NOMO-1 treated with DMSO at 0.1 percent for 48 hours (cell line): ENCODE measurements around the gene LIMS2.

Experiments used
- DNase-seq: peaks from one replicate; lab custom pipeline; 2025; ENCODE audit not compliant: unreplicated experiment; lab: John Stamatoyannopoulos, UW

The LIMS2 gene

DNA sequence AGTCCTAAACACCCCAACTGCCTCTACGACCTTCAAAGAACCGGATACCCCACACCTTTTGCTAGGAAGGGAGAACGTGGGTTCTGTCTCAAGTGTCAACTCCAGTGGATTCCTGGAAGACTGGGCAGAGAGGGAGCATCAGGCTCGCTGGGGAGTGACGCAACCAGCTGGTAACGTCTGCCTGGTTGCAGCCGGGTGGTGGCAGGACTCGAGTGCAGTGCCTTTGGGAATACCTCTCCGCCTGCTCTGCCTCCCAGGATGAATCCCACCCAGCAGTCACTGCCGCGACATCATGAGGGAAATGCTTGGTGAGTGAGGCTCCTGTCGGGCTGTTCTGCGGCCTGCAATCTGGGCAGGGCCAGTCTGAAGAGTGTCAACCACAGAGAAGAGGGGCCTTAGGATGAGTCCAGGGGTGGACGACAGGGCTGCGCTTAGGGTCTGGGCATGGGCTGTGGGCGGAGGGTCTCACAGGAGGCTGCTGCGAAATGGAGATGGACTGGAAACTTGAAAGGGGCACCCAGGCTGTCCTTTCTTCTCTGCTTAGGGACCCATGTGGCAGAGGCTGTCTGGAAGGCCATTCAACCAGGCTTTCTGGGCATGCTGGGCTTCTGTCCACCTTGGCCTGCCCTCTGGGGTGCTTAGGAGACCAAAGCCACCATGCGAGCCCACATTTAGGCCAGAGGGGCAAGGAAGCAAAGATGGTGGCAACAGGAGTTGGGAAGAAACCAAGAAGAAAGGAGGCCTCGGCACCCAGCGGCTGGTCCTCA is 16.5 kb downstream of the LIMS2 start:
- no peak for DNase-seq

DNA sequence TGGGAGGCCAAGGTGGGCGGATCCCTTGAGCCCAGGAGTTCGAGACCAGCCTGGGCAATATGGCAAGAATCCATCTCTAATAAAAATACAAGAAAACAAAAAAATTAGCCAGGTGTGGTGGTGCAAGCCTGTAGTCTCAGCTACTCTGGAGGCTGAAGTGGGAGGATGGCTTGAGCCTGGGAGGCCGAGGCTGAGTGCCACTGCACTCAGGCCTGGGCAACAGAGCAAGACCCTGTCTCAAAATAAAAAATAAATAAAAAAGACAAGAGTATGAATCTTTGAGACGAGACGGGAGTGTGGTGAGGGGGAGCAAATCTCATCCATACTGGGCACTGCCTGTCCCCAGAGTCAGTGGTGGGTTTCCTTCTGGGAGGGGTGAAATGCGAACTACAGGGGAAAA is 17.2 kb downstream of the LIMS2 start:
- no peak for DNase-seq

DNA sequence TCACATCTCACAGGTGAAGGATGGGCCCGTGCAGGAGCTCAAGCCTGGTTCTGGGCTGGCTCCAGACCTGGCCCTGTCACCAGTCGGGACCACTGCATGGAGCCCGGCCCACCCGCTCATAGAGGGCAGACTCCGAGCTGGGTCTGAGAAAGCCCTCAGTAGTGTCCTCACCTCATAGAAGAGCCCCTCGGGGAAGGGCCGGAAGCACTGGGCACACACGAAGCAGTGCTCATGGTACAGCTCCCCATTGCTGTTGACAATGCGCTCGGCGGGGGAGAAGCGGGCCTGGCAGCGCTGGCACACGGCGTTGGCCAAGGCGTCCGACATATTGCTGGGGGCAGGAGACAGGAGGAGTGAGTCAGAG is 18.1 kb downstream of the LIMS2 start:
- DNase-seq = no peak

DNA sequence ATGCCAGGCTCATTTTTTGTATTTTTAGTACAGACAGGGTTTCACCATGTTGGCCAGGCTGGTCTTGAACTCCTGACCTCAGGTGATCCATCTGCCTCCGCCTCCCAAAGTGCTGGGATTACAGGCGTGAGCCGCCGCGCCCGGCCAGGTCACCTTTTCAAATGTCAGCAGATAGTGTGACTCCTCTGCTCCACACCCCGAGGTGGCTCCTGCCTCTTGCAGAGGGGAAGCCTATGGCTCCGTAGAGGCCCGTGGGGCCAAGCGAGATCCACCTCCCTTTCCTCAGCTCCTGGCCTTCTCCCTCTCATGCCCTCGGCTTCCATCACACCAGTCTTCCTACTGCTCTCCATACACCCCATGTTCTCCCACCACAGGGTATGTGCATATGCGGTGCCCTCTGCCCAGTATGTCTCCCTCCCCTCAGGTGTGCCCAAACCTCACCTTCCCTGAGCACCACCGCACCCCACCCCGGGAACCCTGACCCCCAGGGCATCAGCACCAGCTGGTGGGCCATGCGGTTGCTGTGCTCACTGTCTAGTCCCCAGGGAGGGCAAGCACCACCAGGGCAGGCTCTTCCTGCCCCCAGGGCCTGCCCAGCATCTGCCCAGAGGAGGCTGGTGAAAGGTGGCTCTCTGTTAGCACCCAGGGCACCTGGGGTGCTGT is 18.6 kb downstream of the LIMS2 start:
- no peak for DNase-seq

DNA sequence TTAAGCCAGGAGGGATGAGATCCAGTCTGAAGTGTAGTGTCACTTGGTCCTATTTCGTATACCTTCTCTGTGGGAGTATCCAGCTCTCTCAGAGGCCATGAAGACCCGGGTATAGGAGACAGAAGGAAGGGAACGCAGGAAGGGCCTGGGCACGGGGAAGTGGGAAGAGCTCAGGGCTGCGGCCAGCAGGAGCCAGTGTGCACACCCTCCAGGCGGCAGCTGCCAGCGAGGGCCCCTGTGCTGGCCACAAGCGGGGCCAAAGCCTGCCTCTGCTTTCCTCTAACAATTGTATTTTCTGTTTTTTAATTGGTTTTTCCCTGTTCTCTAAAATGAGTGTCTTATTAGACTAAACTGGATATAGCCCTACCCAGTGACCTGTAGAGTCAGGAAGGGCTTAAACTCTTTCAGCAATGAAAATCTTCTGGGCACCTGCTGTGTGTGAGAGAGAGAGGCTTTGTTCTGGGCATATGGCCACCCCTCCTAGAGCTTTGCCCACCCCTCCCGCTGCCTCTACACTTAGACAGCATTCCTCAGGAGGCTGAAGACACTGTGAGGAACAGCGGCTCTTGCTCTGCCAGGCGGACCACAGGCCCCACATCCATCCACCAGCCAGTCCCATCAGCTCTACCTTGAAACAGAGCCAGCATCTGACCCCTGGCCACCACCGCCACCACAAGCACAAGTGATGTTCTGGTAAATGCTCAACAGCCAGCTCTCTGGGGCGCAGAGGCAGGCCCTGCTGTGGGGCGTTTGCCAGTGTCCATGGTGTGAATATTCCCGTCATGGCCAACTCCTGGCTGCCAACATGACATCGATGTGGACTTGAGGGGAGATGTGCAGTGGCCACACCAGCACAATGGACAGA is 19.9 kb downstream of the LIMS2 start:
- no peak for DNase-seq

DNA sequence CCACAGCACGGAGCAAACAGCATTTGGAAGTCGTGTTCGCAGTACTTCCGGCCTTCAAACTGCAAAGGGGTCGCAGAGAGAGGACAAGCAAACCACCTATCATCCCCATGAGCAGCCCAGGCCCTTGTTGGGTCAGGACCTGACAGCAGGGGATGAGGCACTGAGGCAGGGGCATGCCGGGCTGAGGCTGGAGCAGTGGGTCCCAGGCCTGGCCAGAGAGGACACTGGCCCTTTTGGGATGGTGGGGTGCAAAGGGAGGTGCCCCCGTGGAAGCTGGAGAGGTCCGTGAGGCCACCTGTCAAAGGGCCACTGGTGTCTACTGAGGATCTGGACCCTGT is 20.5 kb downstream of the LIMS2 start:
- DNase-seq = no peak

DNA sequence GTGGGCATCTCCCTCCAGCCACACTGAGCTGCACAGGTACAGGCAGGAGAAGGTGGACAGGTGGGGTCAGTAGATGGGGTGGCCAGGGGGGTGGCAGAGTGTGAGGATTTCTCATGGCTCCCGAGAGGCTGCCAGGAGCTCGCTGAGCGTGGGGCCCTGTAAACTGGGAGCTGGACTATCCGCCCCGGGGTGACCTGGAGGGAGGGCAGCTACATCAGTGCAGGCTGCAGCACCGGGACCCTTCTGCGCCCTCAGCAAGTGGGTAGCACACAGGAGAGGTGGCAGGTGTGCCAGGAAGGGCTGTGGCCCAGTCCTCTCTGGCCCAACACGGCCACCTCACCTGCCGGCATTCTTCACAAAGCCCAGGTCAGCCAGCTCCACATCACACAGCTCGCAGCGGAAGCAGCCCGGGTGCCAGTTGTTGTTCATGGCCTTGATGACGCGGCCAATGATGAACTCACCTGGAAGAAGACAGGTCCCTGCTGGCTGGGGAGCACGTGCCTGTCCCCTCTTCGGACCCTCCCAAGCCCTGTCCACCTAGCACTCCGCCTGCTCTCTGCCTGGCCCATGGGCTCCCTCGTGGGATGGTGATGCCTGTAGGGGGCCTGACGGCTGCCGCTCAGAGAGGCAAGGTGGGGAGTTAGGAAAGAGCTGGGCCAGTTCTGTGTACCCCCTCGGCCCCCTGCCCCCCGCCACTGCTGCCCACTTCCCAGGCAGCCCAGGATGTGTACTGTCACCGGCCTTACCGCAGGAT is 21.1 kb downstream of the LIMS2 start:
- DNase-seq = no peak

DNA sequence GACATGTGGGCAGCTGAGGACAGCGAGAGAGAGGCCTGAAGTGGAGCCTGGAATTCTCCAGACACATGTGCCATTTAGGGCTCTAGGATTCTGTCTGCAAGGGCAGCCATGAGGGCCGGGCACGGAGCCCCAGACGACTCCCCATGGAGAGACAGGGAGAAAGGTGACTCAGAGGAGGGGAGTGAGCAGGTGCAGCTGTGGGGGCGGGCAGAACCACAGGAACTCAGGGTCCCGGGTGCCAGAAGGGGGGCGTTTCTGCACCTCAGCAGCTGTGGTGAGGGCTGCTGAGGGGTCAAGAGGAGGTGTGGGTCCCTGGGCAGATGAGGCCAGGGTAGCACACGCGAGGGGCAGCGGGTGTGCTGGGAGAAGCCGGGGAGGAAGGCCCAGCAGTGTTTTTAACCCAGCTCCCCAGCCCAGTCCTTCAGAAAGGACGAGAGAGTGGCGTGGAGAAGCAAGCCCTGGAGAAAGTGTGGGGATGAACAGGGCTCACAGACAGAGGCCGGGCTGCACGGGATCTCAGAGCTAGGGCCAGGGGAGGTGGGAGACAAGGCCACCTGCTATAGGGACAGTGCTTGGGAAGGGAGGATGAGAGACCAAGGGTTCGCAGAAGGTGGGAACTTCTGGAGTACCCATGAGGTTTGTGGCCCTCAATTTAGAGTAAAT is 21.8 kb downstream of the LIMS2 start:
- no peak for DNase-seq

DNA sequence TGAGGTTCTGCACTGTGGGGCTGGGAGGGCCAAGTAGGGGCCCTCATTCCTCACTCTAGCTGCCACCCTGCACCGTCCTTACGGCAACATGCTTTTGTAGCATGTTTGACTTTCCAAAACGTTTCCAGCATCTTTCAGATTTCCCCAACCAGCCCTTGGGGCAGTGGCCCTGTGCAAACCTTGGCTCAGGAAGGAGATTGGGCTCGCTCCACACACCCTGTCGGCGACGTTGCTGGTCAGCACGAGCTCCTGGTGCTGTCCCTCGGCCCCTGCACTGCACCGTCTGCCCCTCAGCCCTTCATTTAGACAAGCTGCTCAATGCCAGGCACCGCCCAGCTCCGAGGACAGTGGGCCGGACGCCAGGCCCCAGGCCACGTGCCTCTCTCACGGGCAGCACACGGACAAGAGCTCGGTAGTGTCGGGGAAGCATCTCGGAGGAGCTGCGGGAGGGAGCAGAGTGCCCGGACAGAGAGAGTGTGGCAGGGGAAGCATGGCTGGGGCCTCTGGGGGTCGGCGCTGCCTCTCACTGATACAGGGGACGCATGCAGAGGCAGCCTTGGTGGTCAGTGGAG is 22.5 kb downstream of the LIMS2 start:
- DNase-seq = no peak

DNA sequence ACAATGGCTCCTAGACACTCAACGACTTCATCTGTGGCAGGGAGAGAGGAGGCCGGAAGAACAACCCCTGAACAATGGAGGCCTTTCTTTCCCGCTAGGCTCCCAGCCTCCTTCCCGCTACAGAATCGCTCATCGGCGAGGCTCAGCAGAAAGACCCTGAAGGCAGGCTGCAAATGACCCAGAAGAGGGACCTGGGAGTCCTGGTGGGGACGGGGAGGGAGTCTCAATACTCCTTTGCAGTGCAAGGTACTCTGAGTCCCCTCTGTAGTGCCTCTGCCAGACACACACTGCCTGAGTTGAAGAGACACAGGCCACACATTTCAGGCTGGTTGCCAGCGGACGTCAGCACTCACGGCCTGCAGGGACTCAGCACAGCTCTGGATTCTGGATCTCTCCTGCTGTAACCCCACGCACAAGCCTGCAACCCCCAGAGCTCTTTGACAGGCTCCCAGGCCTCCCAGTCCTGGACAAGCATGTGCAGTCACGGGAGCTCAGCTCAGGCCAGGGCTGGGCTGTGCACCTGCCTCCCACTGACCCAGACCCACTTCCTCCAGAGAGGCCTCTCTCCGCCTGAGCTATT is 23.3 kb downstream of the LIMS2 start:
- DNase-seq = no peak

DNA sequence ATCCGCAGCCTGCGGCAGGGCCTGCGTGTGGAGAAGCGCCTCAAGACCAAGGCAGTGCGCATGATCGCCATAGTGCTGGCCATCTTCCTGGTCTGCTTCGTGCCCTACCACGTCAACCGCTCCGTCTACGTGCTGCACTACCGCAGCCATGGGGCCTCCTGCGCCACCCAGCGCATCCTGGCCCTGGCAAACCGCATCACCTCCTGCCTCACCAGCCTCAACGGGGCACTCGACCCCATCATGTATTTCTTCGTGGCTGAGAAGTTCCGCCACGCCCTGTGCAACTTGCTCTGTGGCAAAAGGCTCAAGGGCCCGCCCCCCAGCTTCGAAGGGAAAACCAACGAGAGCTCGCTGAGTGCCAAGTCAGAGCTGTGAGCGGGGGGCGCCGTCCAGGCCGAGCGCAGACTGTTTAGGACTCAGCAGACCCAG is 23.9 kb downstream of the LIMS2 start:
- DNase-seq = no peak

DNA sequence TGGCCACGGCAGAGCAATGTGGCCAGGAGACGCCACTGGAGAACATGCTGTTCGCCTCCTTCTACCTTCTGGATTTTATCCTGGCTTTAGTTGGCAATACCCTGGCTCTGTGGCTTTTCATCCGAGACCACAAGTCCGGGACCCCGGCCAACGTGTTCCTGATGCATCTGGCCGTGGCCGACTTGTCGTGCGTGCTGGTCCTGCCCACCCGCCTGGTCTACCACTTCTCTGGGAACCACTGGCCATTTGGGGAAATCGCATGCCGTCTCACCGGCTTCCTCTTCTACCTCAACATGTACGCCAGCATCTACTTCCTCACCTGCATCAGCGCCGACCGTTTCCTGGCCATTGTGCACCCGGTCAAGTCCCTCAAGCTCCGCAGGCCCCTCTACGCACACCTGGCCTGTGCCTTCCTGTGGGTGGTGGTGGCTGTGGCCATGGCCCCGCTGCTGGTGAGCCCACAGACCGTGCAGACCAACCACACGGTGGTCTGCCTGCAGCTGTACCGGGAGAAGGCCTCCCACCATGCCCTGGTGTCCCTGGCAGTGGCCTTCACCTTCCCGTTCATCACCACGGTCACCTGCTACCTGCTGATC is 24.4 kb downstream of the LIMS2 start:
- DNase-seq = no peak

DNA sequence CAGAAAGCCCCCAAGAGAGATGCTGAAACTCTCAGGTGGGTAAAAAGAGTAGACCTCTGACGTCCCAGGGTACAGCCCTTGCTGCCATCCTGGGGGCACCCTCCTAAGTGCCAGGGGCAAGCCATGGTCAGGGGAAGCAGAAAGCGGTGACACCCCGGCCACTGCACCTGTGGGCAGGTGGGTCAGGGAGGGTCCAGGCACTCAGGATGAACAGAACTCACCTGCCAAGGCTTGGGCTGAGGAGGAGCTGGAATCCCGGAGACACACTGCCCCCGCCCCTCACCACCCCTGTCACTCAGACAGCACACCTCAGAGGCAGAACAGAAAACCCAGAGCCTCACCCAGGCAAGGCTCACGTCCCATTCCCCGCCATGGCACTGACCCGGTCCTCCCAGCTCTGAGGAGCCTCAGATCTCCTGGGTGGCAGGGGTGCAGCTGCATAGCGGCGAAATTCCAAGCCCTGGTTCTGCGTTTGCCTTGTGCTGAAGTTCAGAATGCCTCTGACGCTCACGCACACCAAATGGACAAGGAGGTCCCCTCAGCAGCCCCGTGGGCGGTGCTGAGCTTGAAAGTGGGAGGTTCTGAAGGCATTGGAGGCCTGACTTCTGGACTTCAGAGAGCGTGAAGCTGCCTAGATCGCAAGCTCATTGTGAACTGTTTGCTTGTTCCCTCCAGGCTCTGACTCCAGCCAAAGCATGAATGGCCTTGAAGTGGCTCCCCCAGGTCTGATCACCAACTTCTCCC is 25.1 kb downstream of the LIMS2 start:
- no peak for DNase-seq

DNA sequence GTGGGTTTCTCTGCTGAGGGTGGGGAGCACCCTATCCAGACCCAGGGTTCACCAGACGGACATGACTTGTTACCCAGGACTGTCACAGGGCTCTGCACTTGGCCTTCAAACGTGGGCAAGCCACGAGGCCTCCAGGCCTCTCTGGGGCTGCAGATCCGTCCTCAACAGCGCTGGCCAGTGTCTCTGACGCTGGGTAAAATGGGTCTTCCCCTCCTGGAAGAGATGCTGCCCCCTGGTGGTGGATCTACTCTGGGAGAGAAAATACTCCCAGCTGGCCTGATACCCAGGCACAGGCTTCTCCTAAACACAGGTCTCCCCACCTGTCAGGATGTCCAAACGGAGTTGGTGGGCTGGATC is 25.7 kb downstream of the LIMS2 start:
- peak; percentile 47 for DNase-seq

DNA sequence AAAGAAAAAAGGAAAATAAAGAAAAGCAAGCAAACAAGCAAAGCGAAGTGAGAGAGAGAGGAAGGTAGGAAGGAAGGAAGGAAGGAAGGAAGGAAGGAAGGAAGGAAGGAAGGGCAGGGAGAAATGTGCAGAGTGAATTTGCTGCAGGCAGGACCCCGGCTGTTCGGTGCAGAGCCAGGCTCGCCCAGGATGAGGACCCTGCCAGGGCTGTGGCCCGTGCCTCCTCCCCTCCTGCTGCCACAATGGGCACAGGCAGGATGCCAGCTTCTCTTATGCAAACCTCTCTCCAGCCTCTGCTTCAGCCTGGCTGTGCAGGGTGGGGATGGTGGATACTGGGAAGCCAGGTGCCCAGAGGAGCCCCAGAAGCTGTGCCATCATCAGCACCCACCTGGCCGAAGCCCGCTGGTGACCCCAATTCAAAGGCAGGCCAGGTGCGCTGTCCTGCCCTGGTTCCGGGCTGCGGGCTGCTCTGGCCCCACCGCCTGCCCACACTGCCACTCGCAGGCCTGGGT is 26.2 kb downstream of the LIMS2 start:
- DNase-seq = no peak

DNA sequence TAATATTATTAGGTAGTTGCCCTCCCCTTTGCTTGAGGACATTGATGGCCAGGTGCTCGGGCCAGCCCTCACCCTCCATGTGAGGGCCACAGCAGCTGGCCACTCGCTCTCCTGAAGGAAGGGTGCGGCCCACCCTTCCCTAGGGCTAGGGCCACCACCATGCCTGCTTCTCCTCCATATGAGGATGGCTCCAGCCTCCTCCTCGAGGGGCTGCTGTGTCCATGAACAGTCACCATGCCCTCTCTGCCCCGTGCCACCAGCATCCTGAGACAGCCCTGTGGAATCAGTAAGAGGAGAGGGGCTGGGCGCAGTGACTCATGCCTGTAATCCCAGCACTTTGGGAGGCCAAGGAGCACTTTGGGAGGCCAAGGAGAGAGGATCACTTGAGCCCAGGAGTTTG is 27.0 kb downstream of the LIMS2 start:
- DNase-seq = no peak

DNA sequence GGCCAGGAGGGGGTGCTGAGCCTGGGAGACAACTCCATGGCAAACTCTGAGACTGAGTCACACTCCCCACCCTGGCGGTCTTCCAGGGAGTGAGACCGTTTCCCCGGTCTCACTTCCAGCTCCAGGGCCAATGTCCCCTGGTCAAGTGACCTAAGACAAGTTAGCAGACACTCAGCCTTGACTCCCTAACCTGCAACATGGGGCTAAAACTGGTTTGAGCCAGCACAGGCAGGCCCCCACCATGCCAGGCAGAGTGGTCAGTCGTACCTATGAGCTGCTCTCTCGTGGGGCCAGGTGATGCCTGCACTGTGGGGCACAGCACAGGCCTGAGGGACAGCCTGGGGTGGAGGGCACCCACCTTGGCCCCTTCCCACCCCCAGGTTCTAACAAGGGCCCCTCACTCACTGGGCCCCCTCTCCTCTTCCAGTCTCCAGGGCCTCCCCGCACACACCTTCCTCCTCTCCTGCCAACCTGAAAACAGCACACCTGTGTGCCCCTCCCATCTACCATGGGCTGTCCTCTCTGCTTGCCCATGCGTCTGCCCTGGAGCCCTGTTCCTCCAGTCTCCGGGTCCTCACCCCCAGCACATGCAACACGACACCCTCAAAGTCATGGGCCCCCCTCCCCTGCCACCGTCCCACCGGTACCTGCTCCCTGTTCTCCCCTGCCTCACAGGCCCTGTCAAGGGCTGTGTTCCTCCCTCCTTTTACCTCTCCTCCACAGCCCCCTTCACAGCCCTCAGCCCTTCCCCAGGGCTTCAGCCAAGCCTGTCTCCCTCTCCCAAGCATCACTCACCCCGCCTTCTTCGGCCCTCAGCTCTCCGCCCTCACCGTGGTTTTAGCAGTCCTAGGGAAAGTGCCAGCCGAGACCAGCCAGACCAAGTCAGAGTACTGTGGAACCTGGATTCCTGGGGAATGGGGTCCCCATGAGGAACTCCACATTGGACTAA is 27.8 kb downstream of the LIMS2 start:
- no peak for DNase-seq
